GM21619 (cell line): ENCODE results near the gene KCP.

Experiments
- ATAC-seq: cut with Tn5 transposase; IDR thresholded peaks from one replicate; pipeline ENCODE4 v1.9.1; 2021; ENCODE audit not compliant: unreplicated experiment

Gene KCP

GRCh38 chr7:128908750-128909624 lies 1.5 kb downstream of the KCP start:
- no peak for ATAC-seq

DNA sequence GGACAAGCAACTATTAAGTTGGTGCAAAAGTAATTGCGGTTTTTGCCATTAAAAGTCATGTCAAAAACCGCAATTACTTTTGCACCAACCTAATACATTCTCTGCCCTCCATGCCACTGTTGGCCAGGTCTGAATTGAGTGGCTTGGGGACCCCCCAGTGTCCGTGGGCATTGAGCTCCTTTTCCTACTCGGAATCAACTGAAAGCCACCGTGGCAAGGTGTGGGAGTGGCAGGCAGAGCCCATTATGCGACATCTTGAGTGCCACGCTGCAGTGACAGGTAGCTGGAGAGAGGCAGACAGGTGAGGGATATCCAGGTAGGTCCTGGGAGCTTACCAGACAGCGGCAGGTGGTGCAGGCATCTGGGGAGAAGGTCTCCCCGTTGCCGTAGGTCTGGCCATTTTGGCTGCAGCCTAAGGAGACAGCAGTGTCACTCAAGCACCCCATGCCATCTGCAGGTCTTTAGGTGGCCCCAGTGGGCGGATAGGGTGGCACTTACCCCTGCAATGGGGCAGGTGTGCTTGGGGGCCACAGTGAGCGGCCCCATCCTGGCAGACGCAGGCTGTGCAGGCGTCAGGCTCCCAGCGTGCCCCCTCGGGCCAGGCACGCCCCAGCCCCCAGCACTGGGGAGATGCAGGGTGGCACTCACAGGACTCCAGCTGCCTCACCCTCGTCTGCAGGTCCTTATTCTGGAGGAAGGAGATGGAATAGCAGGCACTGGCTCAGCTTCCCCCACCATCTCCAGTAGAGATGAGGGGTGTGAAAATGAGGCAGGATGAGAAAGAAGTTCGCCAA lies 3.5 kb downstream of the KCP start:
- ATAC-seq = no peak

- ATAC-seq = no peak
Observed at GRCh38 chr7:128906001-128906765, 4.3 kb downstream of the KCP start.

- no peak for ATAC-seq
Observed at GRCh38 chr7:128904381-128905197, 5.9 kb downstream of the KCP start.

GRCh38 chr7:128903621-128904361 lies 6.7 kb downstream of the KCP start:
- no peak for ATAC-seq

- no peak for ATAC-seq
Observed at GRCh38 chr7:128902761-128903585, 7.5 kb downstream of the KCP start.

DNA sequence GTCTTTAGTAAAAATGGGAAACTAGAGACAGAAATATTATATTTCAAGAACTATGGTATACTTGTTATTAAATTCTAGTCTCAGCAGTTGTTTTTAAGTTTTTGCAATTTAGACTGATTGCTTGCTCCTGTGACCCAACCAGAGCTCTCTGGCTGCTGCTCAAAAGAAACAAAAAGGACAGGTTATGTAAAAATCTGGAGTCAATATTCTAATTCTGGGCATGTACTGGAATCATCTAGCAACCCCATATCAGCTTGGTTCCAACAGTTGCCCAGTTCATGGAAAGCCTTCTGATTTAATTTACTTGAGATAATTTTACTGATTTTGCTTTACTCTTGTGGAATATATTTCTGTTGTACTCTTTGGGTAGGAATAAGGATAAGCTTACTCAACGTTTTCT lies 10.3 kb downstream of the KCP start:
- ATAC-seq = no peak

- ATAC-seq = no peak
Observed at GRCh38 chr7:128899392-128899791, 11.1 kb downstream of the KCP start.

DNA sequence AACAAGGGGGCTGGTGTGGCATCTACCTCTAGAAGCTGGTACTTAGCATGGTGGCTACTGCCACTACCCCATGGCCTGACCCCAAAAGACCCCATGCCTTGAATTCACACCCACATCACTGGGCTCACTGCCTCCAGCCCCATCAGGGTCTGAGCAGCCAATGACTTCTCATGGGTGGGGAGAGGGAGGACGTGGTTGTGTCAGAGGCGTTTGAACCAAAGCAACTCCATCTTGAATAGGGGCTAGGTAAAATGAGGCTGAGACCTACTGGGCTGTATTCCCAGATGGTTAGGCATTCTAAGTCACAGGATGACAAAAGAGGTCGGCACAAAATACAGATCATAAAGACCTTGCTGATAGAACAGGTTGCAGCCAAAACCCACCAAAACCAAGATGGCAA lies 15.2 kb downstream of the KCP start:
- ATAC-seq = no peak

- no peak for ATAC-seq
Observed at GRCh38 chr7:128894101-128894440, 16.4 kb downstream of the KCP start.

- no peak for ATAC-seq
Observed at GRCh38 chr7:128893251-128894100, 17.0 kb downstream of the KCP start.

- no peak for ATAC-seq
Observed at GRCh38 chr7:128892521-128893250, 17.8 kb downstream of the KCP start.

DNA sequence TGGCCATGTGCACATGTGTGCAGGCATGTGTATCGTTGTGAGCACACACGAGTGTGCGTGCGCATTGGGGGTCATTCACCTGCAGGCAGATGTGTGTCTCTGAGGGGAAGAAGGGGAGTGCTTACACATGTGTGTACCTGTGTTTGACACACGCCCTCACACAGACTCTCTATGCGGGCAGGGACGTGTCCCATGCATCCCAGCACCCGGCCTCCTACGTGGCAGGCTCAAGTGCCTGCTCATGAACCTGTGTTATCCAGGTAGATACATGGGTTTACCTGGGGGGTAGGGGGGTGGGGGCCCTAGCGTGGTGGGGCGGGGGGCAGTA lies 18.6 kb downstream of the KCP start:
- no peak for ATAC-seq

DNA sequence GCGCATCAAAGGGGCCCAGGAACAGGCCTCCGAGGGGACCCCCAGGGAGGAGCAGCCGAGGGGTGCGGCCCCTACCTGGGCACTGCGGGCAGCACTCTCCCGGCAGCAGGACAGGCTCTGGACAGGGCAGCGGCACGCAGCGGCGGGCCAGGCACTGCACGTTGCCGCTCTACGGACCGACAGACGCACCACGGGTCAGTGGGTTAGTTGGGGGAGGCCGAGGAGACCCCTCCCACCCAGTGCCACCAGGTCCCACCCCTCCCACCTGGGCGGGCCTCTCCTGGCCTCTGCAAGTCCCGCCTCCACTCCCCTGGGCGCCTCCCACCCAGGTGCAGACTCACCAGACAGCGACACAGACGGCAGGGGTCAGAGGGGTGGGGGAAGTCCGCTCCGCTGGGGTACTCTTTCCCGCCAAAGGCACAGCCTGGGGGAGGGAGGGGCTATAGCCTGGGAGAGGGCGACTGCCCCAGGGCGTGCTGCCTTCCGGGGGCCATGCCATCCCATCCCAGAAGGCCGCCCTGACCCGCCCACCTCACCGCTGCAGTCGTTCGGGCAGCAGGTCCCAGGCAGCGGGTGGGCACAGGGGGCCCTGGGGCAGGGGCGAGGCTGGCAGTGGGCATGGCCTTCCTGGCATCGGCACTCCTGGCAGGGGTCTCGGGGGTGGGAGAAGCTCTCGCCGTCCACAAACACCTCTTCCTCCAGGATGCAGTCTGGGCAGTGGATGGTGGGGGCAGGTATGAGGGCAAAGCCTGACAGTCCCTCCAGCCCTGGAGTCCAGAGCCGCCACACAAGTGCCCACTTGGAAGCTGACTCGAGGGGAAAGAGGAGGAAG lies 19.2 kb downstream of the KCP start:
- no peak for ATAC-seq

- no peak for ATAC-seq
Observed at GRCh38 chr7:128890306-128891109, 20.0 kb downstream of the KCP start.

DNA sequence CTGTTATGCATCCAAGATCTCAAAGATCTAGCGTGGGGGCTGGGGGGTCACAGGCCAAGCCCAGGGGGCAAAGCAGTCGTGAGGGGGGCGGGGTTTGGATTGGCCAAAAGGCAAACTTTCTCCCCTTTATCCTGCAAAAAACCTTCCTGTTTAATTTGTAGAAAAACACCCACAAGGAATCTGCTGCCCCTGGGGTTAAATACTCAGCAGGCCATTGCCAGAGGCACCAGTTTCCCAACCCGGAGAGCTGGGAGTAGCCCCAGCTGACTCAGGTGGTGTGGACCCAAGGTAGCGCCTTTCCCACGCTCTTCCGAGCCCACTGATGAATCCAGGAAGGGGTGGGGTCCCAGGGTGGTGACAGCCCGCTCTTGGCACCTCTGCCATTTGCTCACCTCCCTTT lies 21.4 kb downstream of the KCP start:
- no peak for ATAC-seq
